ENCODE results near the gene SH3GLB2. TPM values are rescaled to one million over a fixed set of nuclear protein-coding genes. Genes with fewer than 3 reads are reported as not detected.

Gene SH3GLB2
- total and polyA plus RNA-seq, 2 experiments from 2014 or later: 21.9 to 68.0 TPM

DNA sequence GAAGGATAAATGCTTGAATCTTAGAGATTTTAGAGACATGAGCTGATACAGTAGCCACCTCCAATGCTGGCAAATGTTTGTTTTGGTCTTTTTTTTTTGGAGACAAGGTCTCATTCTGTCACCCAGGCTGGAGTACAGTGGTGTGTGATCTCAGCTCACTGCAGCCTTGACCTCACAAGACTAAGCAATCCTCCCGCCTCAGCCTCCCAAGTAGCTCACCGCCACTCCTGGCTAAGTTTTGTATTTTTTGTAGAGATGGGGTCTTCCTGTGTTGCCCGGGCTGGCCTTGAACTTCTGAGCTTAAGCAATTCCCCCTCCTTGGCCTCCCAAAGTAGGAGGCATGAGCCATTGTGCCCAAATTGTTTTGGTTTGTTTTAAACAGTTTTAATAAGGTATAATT is 46.0 kb upstream of the SH3GLB2 start (continued):
- TF ChIP-seq ZNF331 (CRISPR knock-in tag; IDR thresholded peaks at IDR 0.05; ENCODE audit: low read depth) (no peak), ZNF114 (CRISPR knock-in tag; IDR thresholded peaks at IDR 0.05) (no peak), POLR2AphosphoS5 (IDR thresholded peaks at IDR 0.05; ENCODE audit: low read depth) (no peak), STAT1 (IDR thresholded peaks at IDR 0.05; ENCODE audit: unreplicated experiment) (no peak), JUNB (IDR thresholded peaks at IDR 0.05; ENCODE audit: unreplicated experiment) (no peak), NANOG (IDR thresholded peaks at IDR 0.05; ENCODE audit: borderline replicate concordance) (no peak), EZH2 (IDR thresholded peaks at IDR 0.05; ENCODE audit: low read depth, unreplicated experiment) (no peak), CREB1 (CRISPR knock-in tag; IDR thresholded peaks at IDR 0.05; ENCODE audit: low read depth) (no peak), EZH2phosphoT487 (IDR thresholded peaks at IDR 0.05; ENCODE audit: unreplicated experiment) (no peak)
- TF ChIP-seq, protein P1, sequence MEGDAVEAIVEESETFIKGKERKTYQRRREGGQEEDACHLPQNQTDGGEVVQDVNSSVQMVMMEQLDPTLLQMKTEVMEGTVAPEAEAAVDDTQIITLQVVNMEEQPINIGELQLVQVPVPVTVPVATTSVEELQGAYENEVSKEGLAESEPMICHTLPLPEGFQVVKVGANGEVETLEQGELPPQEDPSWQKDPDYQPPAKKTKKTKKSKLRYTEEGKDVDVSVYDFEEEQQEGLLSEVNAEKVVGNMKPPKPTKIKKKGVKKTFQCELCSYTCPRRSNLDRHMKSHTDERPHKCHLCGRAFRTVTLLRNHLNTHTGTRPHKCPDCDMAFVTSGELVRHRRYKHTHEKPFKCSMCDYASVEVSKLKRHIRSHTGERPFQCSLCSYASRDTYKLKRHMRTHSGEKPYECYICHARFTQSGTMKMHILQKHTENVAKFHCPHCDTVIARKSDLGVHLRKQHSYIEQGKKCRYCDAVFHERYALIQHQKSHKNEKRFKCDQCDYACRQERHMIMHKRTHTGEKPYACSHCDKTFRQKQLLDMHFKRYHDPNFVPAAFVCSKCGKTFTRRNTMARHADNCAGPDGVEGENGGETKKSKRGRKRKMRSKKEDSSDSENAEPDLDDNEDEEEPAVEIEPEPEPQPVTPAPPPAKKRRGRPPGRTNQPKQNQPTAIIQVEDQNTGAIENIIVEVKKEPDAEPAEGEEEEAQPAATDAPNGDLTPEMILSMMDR (conservative IDR thresholded peaks at IDR 0.05; ENCODE audit: low read depth in 2 of 2): no peak
- TF ChIP-seq, protein P2, sequence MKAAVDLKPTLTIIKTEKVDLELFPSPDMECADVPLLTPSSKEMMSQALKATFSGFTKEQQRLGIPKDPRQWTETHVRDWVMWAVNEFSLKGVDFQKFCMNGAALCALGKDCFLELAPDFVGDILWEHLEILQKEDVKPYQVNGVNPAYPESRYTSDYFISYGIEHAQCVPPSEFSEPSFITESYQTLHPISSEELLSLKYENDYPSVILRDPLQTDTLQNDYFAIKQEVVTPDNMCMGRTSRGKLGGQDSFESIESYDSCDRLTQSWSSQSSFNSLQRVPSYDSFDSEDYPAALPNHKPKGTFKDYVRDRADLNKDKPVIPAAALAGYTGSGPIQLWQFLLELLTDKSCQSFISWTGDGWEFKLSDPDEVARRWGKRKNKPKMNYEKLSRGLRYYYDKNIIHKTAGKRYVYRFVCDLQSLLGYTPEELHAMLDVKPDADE (IDR thresholded peaks at IDR 0.05): no peak
- TF ChIP-seq, protein P3, sequence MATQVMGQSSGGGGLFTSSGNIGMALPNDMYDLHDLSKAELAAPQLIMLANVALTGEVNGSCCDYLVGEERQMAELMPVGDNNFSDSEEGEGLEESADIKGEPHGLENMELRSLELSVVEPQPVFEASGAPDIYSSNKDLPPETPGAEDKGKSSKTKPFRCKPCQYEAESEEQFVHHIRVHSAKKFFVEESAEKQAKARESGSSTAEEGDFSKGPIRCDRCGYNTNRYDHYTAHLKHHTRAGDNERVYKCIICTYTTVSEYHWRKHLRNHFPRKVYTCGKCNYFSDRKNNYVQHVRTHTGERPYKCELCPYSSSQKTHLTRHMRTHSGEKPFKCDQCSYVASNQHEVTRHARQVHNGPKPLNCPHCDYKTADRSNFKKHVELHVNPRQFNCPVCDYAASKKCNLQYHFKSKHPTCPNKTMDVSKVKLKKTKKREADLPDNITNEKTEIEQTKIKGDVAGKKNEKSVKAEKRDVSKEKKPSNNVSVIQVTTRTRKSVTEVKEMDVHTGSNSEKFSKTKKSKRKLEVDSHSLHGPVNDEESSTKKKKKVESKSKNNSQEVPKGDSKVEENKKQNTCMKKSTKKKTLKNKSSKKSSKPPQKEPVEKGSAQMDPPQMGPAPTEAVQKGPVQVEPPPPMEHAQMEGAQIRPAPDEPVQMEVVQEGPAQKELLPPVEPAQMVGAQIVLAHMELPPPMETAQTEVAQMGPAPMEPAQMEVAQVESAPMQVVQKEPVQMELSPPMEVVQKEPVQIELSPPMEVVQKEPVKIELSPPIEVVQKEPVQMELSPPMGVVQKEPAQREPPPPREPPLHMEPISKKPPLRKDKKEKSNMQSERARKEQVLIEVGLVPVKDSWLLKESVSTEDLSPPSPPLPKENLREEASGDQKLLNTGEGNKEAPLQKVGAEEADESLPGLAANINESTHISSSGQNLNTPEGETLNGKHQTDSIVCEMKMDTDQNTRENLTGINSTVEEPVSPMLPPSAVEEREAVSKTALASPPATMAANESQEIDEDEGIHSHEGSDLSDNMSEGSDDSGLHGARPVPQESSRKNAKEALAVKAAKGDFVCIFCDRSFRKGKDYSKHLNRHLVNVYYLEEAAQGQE (IDR thresholded peaks at IDR 0.05; ENCODE audit: unreplicated experiment): no peak

DNA sequence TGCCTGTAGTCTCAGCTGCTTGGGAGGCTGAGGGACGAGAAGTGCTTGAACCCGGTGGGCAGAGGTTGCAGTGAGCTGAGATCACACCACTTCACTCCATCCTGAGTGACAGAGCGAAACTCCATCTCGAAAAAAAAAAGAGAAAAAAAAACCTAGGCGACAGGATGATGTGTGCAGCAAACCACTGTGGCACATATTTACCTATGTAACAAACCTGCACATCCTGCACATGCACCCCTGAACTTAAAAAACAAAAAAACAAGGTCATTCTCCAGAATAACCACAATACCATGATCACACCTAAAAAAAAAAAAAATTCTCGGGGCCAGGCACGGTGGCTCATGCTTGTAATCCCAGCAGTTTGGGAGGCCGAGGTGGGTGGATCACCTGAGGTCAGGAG is 45.3 kb upstream of the SH3GLB2 start:
- TF ChIP-seq JUNB (IDR thresholded peaks at IDR 0.05; ENCODE audit: unreplicated experiment): no peak
- peaks cover 9% of the 10 kb centered on the region for H3K27me3 Mint-ChIP-seq (ENCODE audit: insufficient read depth, low read depth, poor library complexity)
- ATAC-seq: no peak

More for the DNA sequence above, 45.3 kb upstream of the SH3GLB2 start:
- Histone ChIP-seq H3K79me2 (replicated peaks; ENCODE audit: insufficient read depth) (peaks cover 3% of the 10 kb centered on the region; the same call in 1 of the 2 replicates), H2AFZ (no peak overlapping the region), H3K4me3 (no peak overlapping the region), H3F3A (replicated peaks; ENCODE audit: low read depth) (0 out of 2 replicates have a peak, but pooled peaks cover 6% of the 10 kb centered on the region), H3K9me2 (ENCODE audit: insufficient read depth) (no peaks in the 10 kb centered on the region), H4K20me1 (replicated peaks; ENCODE audit: insufficient read depth) (no peaks in the 10 kb centered on the region), H3K4me1 (ENCODE audit: insufficient read depth) (peaks cover 26% of the 10 kb centered on the region), H3K36me3 (ENCODE audit: insufficient read depth) (no peaks in the 10 kb centered on the region), H3K4me2 (no peak overlapping the region), H3K27ac (ENCODE audit: low read depth) (no peak overlapping the region), H3K27me3 (ENCODE audit: insufficient read depth) (no peaks in the 10 kb centered on the region)
- H3K4me3 Mint-ChIP-seq: no peak overlapping the region
- no peak overlapping the region for H3K27ac Mint-ChIP-seq
- no peaks in the 10 kb centered on the region; the same call in 2 of the 3 replicates for H3K9me3 Mint-ChIP-seq
- peaks cover 30% of the 10 kb centered on the region for H3K4me1 Mint-ChIP-seq
- DNase-seq (ENCODE audit: low spot score): no peak
- peaks cover 5% of the 10 kb centered on the region for H3K36me3 Mint-ChIP-seq (ENCODE audit: low read depth)
